ENCODE data around the gene OR51F2. TPM values are rescaled to one million over a fixed set of nuclear protein-coding genes. Genes with fewer than 3 reads are reported as not detected.

OR51F2 gene, protein sequence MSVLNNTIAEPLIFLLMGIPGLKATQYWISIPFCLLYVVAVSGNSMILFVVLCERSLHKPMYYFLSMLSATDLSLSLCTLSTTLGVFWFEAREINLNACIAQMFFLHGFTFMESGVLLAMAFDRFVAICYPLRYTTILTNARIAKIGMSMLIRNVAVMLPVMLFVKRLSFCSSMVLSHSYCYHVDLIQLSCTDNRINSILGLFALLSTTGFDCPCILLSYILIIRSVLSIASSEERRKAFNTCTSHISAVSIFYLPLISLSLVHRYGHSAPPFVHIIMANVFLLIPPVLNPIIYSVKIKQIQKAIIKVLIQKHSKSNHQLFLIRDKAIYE
- not detected in 2 replicates for total RNA-seq (2021)
- not detected for Bru-seq, nascent RNA
- not detected for BruChase-seq, experiment 1, labeled RNA remaining after a 2-hour chase
- BruChase-seq, experiment 2, labeled RNA remaining after a 6-hour chase: not detected
- long read RNA-seq: 0 reads

GRCh38 chr11:4821021-4821420 is at the start of gene OR51F2:
Gene OR51F2 (plus strand): TSS chr11:4821321. CDS start chr11:4821422, 101 bp downstream.
- H3K9me3 ChIP-seq (ENCODE audit: low read depth, low read length, poor library complexity, severe bottlenecking): no peaks in the 10 kb centered on the region
- H3K4me1 ChIP-seq (ENCODE audit: insufficient read depth, low read length, poor library complexity, severe bottlenecking): no peaks in the 10 kb centered on the region
- H3K36me3 ChIP-seq (ENCODE audit: insufficient read depth, low read length, poor library complexity, severe bottlenecking): no peaks in the 10 kb centered on the region
- H3K27me3 ChIP-seq (replicated peaks; ENCODE audit: insufficient read depth, low read depth, low read length, poor library complexity): peaks cover 2% of the 10 kb centered on the region
- POLR2A ChIA-PET (ENCODE audit: low non-redundant PET): no interaction called here
- CTCF ChIA-PET: no interaction called here
- TF ChIP-seq EZH2 (IDR thresholded peaks at IDR 0.05; ENCODE audit: borderline replicate concordance, low read depth, low read length, poor library complexity, severe bottlenecking): no peak
- TF ChIP-seq CTCF (conservative IDR thresholded peaks at IDR 0.05; ENCODE audit: low read depth, low read length): no peak
- intact Hi-C loops (cut with micrococcal nuclease; ENCODE audit: unreplicated experiment): no loop called here
- DNase-seq (ENCODE audit: low spot score): no peak
- no peak within 1 kb of the TSS for H3K4me3 ChIP-seq (ENCODE audit: low read depth, low read length, poor library complexity, severe bottlenecking)
- BruUV-seq (replicated peaks): no TSS peak
- no peak within 1 kb of the TSS for H3K27ac ChIP-seq (ENCODE audit: low read depth, low read length, poor library complexity, severe bottlenecking)

GRCh38 chr11:4782454-4782853 is 38.7 kb upstream of the OR51F2 start:
- H3K27ac ChIP-seq (ENCODE audit: low read depth, low read length, poor library complexity, severe bottlenecking): no peak overlapping the region
- no peaks in the 10 kb centered on the region for H3K9me3 ChIP-seq (ENCODE audit: low read depth, low read length, poor library complexity, severe bottlenecking)
- TF ChIP-seq EZH2 (IDR thresholded peaks at IDR 0.05; ENCODE audit: borderline replicate concordance, low read depth, low read length, poor library complexity, severe bottlenecking): no peak
- TF ChIP-seq CTCF (conservative IDR thresholded peaks at IDR 0.05; ENCODE audit: low read depth, low read length): no peak
- H3K4me3 ChIP-seq (ENCODE audit: low read depth, low read length, poor library complexity, severe bottlenecking): no peak overlapping the region
- no peaks in the 10 kb centered on the region for H3K4me1 ChIP-seq (ENCODE audit: insufficient read depth, low read length, poor library complexity, severe bottlenecking)
- POLR2A ChIA-PET (ENCODE audit: low non-redundant PET): no interaction called here
- BruUV-seq (replicated peaks): no TSS peak
- H3K36me3 ChIP-seq (ENCODE audit: insufficient read depth, low read length, poor library complexity, severe bottlenecking): no peaks in the 10 kb centered on the region
- no peak for DNase-seq (ENCODE audit: low spot score)
- intact Hi-C loops (cut with micrococcal nuclease; ENCODE audit: unreplicated experiment): no loop called here
- H3K27me3 ChIP-seq (replicated peaks; ENCODE audit: insufficient read depth, low read depth, low read length, poor library complexity): no peaks in the 10 kb centered on the region
- CTCF ChIA-PET: no interaction called here

- BruUV-seq (replicated peaks): no TSS peak
- H3K4me1 ChIP-seq (ENCODE audit: insufficient read depth, low read length, poor library complexity, severe bottlenecking): no peaks in the 10 kb centered on the region
- no peaks in the 10 kb centered on the region for H3K9me3 ChIP-seq (ENCODE audit: low read depth, low read length, poor library complexity, severe bottlenecking)
- ChIA-PET POLR2A (ENCODE audit: low non-redundant PET) (no interaction called here), CTCF (no interaction called here)
- peaks cover 3% of the 10 kb centered on the region for H3K27me3 ChIP-seq (replicated peaks; ENCODE audit: insufficient read depth, low read depth, low read length, poor library complexity)
- no peaks in the 10 kb centered on the region for H3K36me3 ChIP-seq (ENCODE audit: insufficient read depth, low read length, poor library complexity, severe bottlenecking)
- no peak overlapping the region for H3K27ac ChIP-seq (ENCODE audit: low read depth, low read length, poor library complexity, severe bottlenecking)
- H3K4me3 ChIP-seq (ENCODE audit: low read depth, low read length, poor library complexity, severe bottlenecking): no peak overlapping the region
- TF ChIP-seq CTCF (conservative IDR thresholded peaks at IDR 0.05; ENCODE audit: low read depth, low read length) (no peak), EZH2 (IDR thresholded peaks at IDR 0.05; ENCODE audit: borderline replicate concordance, low read depth, low read length, poor library complexity, severe bottlenecking) (no peak)
- DNase-seq (ENCODE audit: low spot score): no peak
- intact Hi-C loops (cut with micrococcal nuclease; ENCODE audit: unreplicated experiment): no loop called here
These were observed 23.9 kb upstream of the OR51F2 start for GRCh38 chr11:4797206-4797605.
